HEK293 (cell line): Measurements from ENCODE around the gene IL13.

ENCODE experiments used
- CTCF ChIA-PET: fragments of 350-600 bp; formaldehyde crosslinking; extraction: SDS; loops from one replicate; lab custom pipeline; 2021; ENCODE audit warnings: antibody characterized with exemption; lab: Yijun Ruan, JAX
- POLR2A ChIA-PET: fragments of 300-600 bp; formaldehyde crosslinking; extraction: SDS; loops from one replicate; lab custom pipeline; 2020; ENCODE audit warnings: antibody characterized with exemption, inconsistent platforms; lab: Yijun Ruan, JAX
- H3K27ac ChIP-seq: fragments of 200-500 bp; sonication (Bioruptor generic); 2 replicates; pipeline ENCODE4 v1.5.1; 2014; ENCODE audit warnings: low read depth, low read length, control low read depth, inconsistent platforms; ENCODE audit errors: extremely low read depth
- H3K36me3 ChIP-seq, 2 experiments: fragments of 200-500 bp in 1 of 2; sonication (Bioruptor generic) in 1 of 2; 1 replicate in 1 of 2; 2 replicates in 1 of 2; pipeline ENCODE4 v1.5.1; 2014 to 2017; ENCODE audit warnings: inconsistent platforms in 2 of 2, low read length in 2 of 2; ENCODE audit not compliant: control insufficient read depth in 2 of 2, insufficient read depth in 1 of 2
- H3K4me1 ChIP-seq: fragments of 200-500 bp; sonication (Bioruptor generic); 2 replicates; pipeline ENCODE4 v1.5.1; 2014; ENCODE audit warnings: mild to moderate bottlenecking, low read length, inconsistent platforms; ENCODE audit not compliant: control insufficient read depth, insufficient read depth
- H3K4me3 ChIP-seq: 2 replicates; pipeline ENCODE4 v1.5.1; 2011; ENCODE audit warnings: low read depth, mild to moderate bottlenecking, control low read depth, low read length, moderate library complexity
- H3K9me3 ChIP-seq: fragments of 200-500 bp; sonication (Bioruptor generic); 2 replicates; pipeline ENCODE4 v1.5.1; 2014; ENCODE audit warnings: low read depth, low read length, inconsistent platforms; ENCODE audit not compliant: control insufficient read depth, insufficient read depth
- GLI4 ChIP-seq: fragments of 450-650 bp; formaldehyde crosslinking; IDR thresholded peaks from 2 replicates; pipeline ENCODE4 v1.5.1; 2016; ENCODE audit warnings: missing biosample characterization, missing genetic modification characterization
- TSHZ1 ChIP-seq: fragments of 450-650 bp; formaldehyde crosslinking; IDR thresholded peaks from 2 replicates; pipeline ENCODE4 v1.5.1; 2016; ENCODE audit warnings: missing biosample characterization, missing genetic modification characterization, borderline replicate concordance
- ZBTB7A ChIP-seq: fragments of 450-650 bp; formaldehyde crosslinking; IDR thresholded peaks from 2 replicates; pipeline ENCODE4 v1.5.1; 2016; ENCODE audit warnings: low read depth, missing biosample characterization, missing genetic modification characterization
- ZNF146 ChIP-seq: fragments of 450-650 bp; formaldehyde crosslinking; IDR thresholded peaks from 2 replicates; pipeline ENCODE4 v1.5.1; 2016; ENCODE audit warnings: missing biosample characterization, missing genetic modification characterization
- ZNF366 ChIP-seq: fragments of 450-650 bp; formaldehyde crosslinking; conservative IDR thresholded peaks from 2 replicates; pipeline ENCODE4 v1.5.1; 2016; ENCODE audit warnings: missing biosample characterization, missing genetic modification characterization
- ZNF391 ChIP-seq: fragments of 450-650 bp; formaldehyde crosslinking; IDR thresholded peaks from 2 replicates; pipeline ENCODE4 v1.5.1; 2016; ENCODE audit warnings: low read depth, missing biosample characterization, missing genetic modification characterization, borderline replicate concordance
- ZNF555 ChIP-seq: fragments of 450-650 bp; formaldehyde crosslinking; conservative IDR thresholded peaks from 2 replicates; pipeline ENCODE4 v1.5.1; 2017; ENCODE audit warnings: missing biosample characterization, mild to moderate bottlenecking, missing genetic modification characterization, inconsistent platforms
- ZNF785 ChIP-seq: fragments of 450-650 bp; formaldehyde crosslinking; IDR thresholded peaks from 2 replicates; pipeline ENCODE4 v1.5.1; 2016; ENCODE audit warnings: missing biosample characterization, missing genetic modification characterization
- TF ChIP-seq, protein P1 (sequence below): fragments of 450-650 bp; formaldehyde crosslinking; IDR thresholded peaks from 2 replicates; pipeline ENCODE4 v1.5.1; 2016; ENCODE audit warnings: missing biosample characterization, missing genetic modification characterization
- TF ChIP-seq, protein P2 (sequence below): fragments of 450-650 bp; formaldehyde crosslinking; IDR thresholded peaks from 2 replicates; pipeline ENCODE4 v1.5.1; 2016; ENCODE audit warnings: missing biosample characterization, missing genetic modification characterization, low read depth
- TF ChIP-seq, protein P3 (sequence below): fragments of 450-650 bp; formaldehyde crosslinking; IDR thresholded peaks from 2 replicates; pipeline ENCODE4 v1.5.1; 2016; ENCODE audit warnings: missing biosample characterization, missing genetic modification characterization

Gene IL13

DNA sequence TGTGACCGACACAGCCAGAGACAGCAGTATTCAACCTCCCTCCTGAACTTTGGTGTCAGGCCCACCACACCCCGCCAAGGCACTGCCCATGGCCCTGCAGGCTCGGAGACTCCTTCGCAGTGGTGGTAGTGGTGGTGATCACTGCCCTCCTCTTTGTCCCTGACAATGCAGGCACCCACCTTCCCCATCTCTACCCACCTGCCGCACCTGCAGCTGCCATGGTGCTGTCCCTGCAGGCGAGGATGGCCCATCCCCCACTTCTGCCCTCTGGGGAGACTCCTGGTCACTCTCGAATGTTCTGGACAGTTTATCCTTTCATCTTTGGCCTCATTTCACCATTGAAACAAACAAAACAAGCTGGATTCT is 11.5 kb downstream of the IL13 start (continued):
- TF ChIP-seq, protein P1, sequence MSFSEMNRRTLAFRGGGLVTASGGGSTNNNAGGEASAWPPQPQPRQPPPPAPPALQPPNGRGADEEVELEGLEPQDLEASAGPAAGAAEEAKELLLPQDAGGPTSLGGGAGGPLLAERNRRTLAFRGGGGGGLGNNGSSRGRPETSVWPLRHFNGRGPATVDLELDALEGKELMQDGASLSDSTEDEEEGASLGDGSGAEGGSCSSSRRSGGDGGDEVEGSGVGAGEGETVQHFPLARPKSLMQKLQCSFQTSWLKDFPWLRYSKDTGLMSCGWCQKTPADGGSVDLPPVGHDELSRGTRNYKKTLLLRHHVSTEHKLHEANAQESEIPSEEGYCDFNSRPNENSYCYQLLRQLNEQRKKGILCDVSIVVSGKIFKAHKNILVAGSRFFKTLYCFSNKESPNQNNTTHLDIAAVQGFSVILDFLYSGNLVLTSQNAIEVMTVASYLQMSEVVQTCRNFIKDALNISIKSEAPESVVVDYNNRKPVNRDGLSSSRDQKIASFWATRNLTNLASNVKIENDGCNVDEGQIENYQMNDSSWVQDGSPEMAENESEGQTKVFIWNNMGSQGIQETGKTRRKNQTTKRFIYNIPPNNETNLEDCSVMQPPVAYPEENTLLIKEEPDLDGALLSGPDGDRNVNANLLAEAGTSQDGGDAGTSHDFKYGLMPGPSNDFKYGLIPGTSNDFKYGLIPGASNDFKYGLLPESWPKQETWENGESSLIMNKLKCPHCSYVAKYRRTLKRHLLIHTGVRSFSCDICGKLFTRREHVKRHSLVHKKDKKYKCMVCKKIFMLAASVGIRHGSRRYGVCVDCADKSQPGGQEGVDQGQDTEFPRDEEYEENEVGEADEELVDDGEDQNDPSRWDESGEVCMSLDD = no peak
- TF ChIP-seq ZNF366 (tag by site-specific recombination) = no peak
- TF ChIP-seq, protein P2, sequence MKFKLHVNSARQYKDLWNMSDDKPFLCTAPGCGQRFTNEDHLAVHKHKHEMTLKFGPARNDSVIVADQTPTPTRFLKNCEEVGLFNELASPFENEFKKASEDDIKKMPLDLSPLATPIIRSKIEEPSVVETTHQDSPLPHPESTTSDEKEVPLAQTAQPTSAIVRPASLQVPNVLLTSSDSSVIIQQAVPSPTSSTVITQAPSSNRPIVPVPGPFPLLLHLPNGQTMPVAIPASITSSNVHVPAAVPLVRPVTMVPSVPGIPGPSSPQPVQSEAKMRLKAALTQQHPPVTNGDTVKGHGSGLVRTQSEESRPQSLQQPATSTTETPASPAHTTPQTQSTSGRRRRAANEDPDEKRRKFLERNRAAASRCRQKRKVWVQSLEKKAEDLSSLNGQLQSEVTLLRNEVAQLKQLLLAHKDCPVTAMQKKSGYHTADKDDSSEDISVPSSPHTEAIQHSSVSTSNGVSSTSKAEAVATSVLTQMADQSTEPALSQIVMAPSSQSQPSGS (tag by site-specific recombination) = no peak
- no peak for TF ChIP-seq TSHZ1 (tag by site-specific recombination)
- TF ChIP-seq, protein P3, sequence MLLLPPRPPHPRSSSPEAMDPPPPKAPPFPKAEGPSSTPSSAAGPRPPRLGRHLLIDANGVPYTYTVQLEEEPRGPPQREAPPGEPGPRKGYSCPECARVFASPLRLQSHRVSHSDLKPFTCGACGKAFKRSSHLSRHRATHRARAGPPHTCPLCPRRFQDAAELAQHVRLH (tag by site-specific recombination) = no peak

- no peak overlapping the region for H3K4me3 ChIP-seq
- no peaks in the 10 kb centered on the region for H3K9me3 ChIP-seq
- ChIA-PET POLR2A (no interaction called here), CTCF (no interaction called here)
- no peaks in the 10 kb centered on the region for H3K36me3 ChIP-seq
- H3K4me1 ChIP-seq = no peaks in the 10 kb centered on the region
- TF ChIP-seq ZNF555 (no peak), ZBTB7A (no peak)
- no peak overlapping the region for H3K27ac ChIP-seq
Observed at GRCh38 chr5:132669966-132670882, 12.3 kb downstream of the IL13 start.

DNA sequence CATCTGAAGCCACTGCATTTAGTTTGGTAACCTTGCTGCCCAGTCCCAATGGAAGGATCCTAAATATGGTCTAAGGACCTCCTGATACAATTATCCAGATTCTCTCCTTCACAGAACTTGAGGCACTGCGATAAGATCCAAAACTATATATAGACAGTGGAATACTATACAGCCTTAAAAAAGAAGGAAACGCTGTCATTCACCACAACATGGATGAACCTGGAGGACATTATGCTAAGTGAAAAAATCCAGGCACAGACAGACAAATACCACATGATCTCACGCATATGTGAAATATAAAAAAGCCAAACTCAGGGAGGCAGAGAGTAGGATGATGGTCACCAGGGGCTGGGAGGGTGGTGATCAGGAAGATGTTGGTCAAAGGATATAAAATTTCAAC is 13.0 kb downstream of the IL13 start:
- no peaks in the 10 kb centered on the region for H3K9me3 ChIP-seq
- TF ChIP-seq ZNF146 (peak; percentile 83), ZNF391 (tag by site-specific recombination) (no peak), GLI4 (tag by site-specific recombination) (no peak), ZNF785 (no peak)
- TF ChIP-seq, all 188 proteins: peak for 1
- Histone ChIP-seq H3K36me3 (no peaks in the 10 kb centered on the region), H3K4me1 (no peaks in the 10 kb centered on the region), H3K4me3 (no peak overlapping the region), H3K27ac (no peak overlapping the region)
- POLR2A ChIA-PET = no interaction called here
- CTCF ChIA-PET = no interaction called here
